ENCODE measurements around the gene NRG3. TPM values are rescaled to one million over a fixed set of nuclear protein-coding genes. Genes with fewer than 3 reads are reported as not detected.

Gene NRG3
- total and polyA plus RNA-seq, 2 of the 4 experiments (the other 2 are of a cell fraction), result not detected

DNA sequence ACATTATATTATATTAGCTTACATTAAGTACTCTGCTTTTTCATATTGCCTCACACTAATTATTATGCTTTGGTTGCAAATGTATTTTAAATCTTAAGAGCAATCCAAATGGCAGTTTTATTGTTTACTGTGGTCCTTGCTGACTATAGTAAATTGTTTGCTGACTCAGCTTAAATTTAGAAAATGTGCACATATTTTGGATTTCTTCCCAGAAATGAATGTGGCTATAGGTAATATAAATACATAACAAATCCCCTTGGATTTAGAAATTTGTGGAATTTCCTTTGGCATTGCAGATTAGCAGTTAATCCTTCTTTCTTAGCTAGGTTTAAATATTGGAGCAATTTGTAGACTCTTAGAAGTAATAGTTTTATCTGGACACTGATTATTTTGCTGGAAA, 565.8 kb downstream of the NRG3 start:
- H4K5ac ChIP-seq (ENCODE audit: low read depth, low read length), result no peak overlapping the region
- intact Hi-C loops (cut with micrococcal nuclease) (no loop called here), in situ Hi-C loops (cut with MboI; ENCODE audit: low sequenced_read_pairs) (no loop called here), dilution Hi-C loops (cut with HindIII; ENCODE audit: low sequenced_read_pairs, unreplicated experiment) (no loop called here)
- H2BK5ac ChIP-seq (ENCODE audit: low read depth, low read length, poor library complexity, severe bottlenecking), result no peak overlapping the region
- DNase-seq (no peak), ATAC-seq (ENCODE audit: low read depth) (no peak)
- no peak overlapping the region for H3K9ac ChIP-seq (ENCODE audit: low read depth, low read length)
- no peak overlapping the region for H2BK120ac ChIP-seq (ENCODE audit: low read depth, low read length)
- no peaks in the 10 kb centered on the region for H3K27me3 ChIP-seq (ENCODE audit: control insufficient read depth, insufficient read depth, low read length)
- H3K23ac ChIP-seq (ENCODE audit: low read depth, low read length), result no peak overlapping the region
- CTCF ChIA-PET, result no interaction called here
- H3K56ac ChIP-seq (ENCODE audit: extremely low read depth, insufficient read depth, low read length), result no peak overlapping the region
- H3K4me1 ChIP-seq (ENCODE audit: control insufficient read depth, insufficient read depth, low read length), result no peaks in the 10 kb centered on the region
- peak; percentile 99 for TF ChIP-seq MAFK (IDR thresholded peaks at IDR 0.05; ENCODE audit: low read depth, low read length)
- no peak for TF ChIP-seq MAZ (IDR thresholded peaks at IDR 0.05; ENCODE audit: borderline replicate concordance, low read depth, low read length)
- H3K79me1 ChIP-seq (ENCODE audit: low read depth in 1 of 2, low read length in 2 of 2), result no peaks in the 10 kb centered on the region
- POLR2A ChIA-PET (ENCODE audit: unreplicated experiment), result no interaction called here
- H3K27ac ChIP-seq (ENCODE audit: insufficient read depth, low read length), result no peak overlapping the region
- H3K9me3 ChIP-seq (ENCODE audit: control insufficient read depth, insufficient read depth, low read length), result peaks cover 8% of the 10 kb centered on the region; the same call in 1 of the 2 replicates
- H3K4me2 ChIP-seq (ENCODE audit: low read depth, low read length), result no peak overlapping the region
- no peaks in the 10 kb centered on the region for H3K9me1 ChIP-seq (ENCODE audit: insufficient read depth, low read length)
- BruUV-seq (replicated peaks), result no TSS peak
- no peak overlapping the region for H4K8ac ChIP-seq (ENCODE audit: low read depth in 2 of 2, low read length in 2 of 2)
- H3K36me3 ChIP-seq (ENCODE audit: control insufficient read depth, insufficient read depth, low read length), result no peaks in the 10 kb centered on the region
- H4K20me1 ChIP-seq (ENCODE audit: insufficient read depth, low read length), result no peaks in the 10 kb centered on the region
- no peak overlapping the region for H2AFZ ChIP-seq (replicated peaks; ENCODE audit: low read length, poor library complexity)
- no peak overlapping the region for H3K14ac ChIP-seq (replicated peaks; ENCODE audit: low read depth, low read length)
- no peak overlapping the region for H3K18ac ChIP-seq (ENCODE audit: low read depth, low read length)
- H2BK20ac ChIP-seq (ENCODE audit: low read depth, low read length), result no peak overlapping the region
- H2BK15ac ChIP-seq (ENCODE audit: low read depth, low read length), result no peak overlapping the region
- H2AK5ac ChIP-seq (ENCODE audit: low read depth, low read length), result no peak overlapping the region
- H3K4me3 ChIP-seq (ENCODE audit: insufficient read depth, low read depth, low read length), result no peak overlapping the region
- no peak overlapping the region for H4K91ac ChIP-seq (ENCODE audit: insufficient read depth, low read depth, low read length)
- H2AK9ac ChIP-seq (replicated peaks; ENCODE audit: low read depth, low read length, poor library complexity), result no peak overlapping the region
- H3K4ac ChIP-seq (ENCODE audit: low read depth, low read length), result no peak overlapping the region

Measured in IMR-90 (cell line).